Hematopoietic multipotent progenitor cell treated with erythropoietin and hydrocortisone succinate and interleukin-3 and kit ligand, for 6 days (in vitro differentiated cells): ENCODE measurements around the gene MMP23B.

ENCODE experiments used
- DNase-seq: peaks from one replicate; pipeline ENCODE4 v3.0.0-alpha.2; 2015

MMP23B gene

GRCh38 chr1:1602968-1603506 is 28.9 kb upstream of the MMP23B start:
- no peak for DNase-seq

GRCh38 chr1:1603671-1604373 is 28.2 kb upstream of the MMP23B start:
- DNase-seq, result no peak

GRCh38 chr1:1604374-1605033 is 27.5 kb upstream of the MMP23B start:
- DNase-seq, result no peak

- no peak for DNase-seq
These were observed 26.9 kb upstream of the MMP23B start for GRCh38 chr1:1605034-1605591.

- DNase-seq, result no peak
These were observed 26.2 kb upstream of the MMP23B start for GRCh38 chr1:1605724-1606123.

- no peak for DNase-seq
These were observed 25.7 kb upstream of the MMP23B start for GRCh38 chr1:1606232-1606631.

- DNase-seq, result no peak
These were observed 22.0 kb upstream of the MMP23B start for GRCh38 chr1:1609822-1610485.

- no peak for DNase-seq
These were observed 21.2 kb upstream of the MMP23B start for GRCh38 chr1:1610796-1611195.

GRCh38 chr1:1612104-1612400 is 19.9 kb upstream of the MMP23B start:
- no peak for DNase-seq

GRCh38 chr1:1613509-1614082 is 18.4 kb upstream of the MMP23B start:
- DNase-seq, result no peak

GRCh38 chr1:1614204-1614953 is 17.6 kb upstream of the MMP23B start:
- peak; percentile 96 for DNase-seq

GRCh38 chr1:1614954-1615255 is 17.1 kb upstream of the MMP23B start:
- no peak for DNase-seq

- peak; percentile 100 for DNase-seq
These were observed 16.5 kb upstream of the MMP23B start, which contains the start of gene MIB2 for GRCh38 chr1:1615256-1616044. TSS of gene MIB2 (plus strand) at chr1:1615500. CDS start at chr1:1623453, 7,953 bp downstream.

- DNase-seq, result peak; percentile 59
These were observed 15.8 kb upstream of the MMP23B start for GRCh38 chr1:1616045-1616790.

GRCh38 chr1:1616838-1617237 is 15.1 kb upstream of the MMP23B start:
- no peak for DNase-seq

GRCh38 chr1:1617516-1617915 is 14.5 kb upstream of the MMP23B start:
- no peak for DNase-seq

- DNase-seq, result no peak
These were observed 14.0 kb upstream of the MMP23B start for GRCh38 chr1:1617925-1618324.

- no peak for DNase-seq
These were observed 13.4 kb upstream of the MMP23B start for GRCh38 chr1:1618396-1619068.

GRCh38 chr1:1619917-1620361 is 12.0 kb upstream of the MMP23B start:
- peak; percentile 60 for DNase-seq

GRCh38 chr1:1620433-1621139 is 11.4 kb upstream of the MMP23B start:
- DNase-seq, result no peak
